Measurements from ENCODE around the gene HBA1.
"Not testable (repeated sequence)": the region's sequence is repeated elsewhere in the genome, so short reads cannot be mapped to it uniquely, and the experiment has no call there.

HBA1 gene

DNA sequence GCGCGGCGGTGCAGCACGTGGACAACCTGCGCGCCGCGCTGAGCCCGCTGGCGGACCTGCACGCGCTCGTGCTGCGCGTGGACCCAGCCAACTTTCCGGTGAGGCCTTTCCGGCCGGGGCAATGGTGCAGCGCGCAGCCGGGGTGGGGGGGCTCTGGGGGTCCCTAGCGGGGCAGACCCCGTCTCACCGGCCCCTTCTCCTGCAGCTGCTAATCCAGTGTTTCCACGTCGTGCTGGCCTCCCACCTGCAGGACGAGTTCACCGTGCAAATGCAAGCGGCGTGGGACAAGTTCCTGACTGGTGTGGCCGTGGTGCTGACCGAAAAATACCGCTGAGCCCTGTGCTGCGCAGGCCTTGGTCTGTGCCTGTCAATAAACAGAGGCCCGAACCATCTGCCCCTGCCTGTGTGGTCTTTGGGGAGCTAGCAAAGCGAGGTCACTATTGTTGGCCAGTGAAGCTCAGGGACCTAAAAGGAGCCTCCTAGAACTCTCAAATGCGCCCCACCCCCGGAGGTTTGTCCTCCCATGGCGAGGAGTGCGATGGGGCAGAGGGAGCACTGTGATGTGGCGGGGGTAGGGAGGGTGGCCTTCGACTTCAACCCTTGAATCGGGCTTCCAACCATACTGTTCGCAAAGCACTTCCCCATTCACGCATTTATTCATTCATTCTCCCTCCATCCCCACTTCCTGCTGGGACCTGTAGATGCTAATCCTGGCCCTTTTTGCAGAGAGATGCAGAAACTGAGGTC, 9.9 kb upstream of the HBA1 start:
- no peaks in the 10 kb centered on the region for H3K9me3 ChIP-seq
- no peak overlapping the region for H3K4me2 ChIP-seq
- no peaks in the 10 kb centered on the region for H3K36me3 ChIP-seq
- no peak overlapping the region for H3K4me3 ChIP-seq
- H3K4me1 ChIP-seq: peaks cover 12% of the 10 kb centered on the region
- H3K9ac ChIP-seq: no peak overlapping the region
- H3K27ac ChIP-seq: no peak overlapping the region
- no peak for TF ChIP-seq Cebpa-rat (IDR thresholded peaks at IDR 0.05)
- peaks cover 58% of the 10 kb centered on the region for H4K20me1 ChIP-seq
- H3K27me3 ChIP-seq: peaks cover 87% of the 10 kb centered on the region

DNA sequence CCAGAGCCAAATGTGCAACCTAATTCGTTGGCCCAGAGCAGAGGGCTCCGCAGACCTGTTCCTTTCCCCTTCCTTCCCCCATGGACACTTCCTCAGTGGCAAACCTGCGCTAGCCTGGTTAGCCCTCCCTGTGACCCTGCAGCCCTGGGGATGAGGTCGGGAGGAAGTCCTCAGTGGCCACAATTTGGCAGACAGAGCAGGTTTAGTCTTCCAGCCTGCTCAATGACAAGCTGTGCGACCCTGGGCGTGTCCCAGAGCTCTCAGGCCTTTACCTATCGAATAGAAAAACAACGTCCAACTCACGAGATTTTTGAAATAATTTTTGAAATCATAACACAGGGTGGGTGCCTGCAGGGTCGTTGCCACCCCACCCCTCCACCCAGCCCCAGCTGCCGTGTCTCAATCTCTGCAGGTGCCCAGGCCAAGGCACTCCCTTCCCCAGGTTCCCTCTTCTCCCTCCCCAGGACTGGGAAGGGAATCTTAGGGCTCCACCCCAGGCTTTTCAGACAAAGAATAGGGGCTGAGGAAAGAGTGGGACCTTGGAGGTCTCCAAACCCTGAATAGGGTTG, 9.3 kb upstream of the HBA1 start:
- H3K4me1 ChIP-seq: peaks cover 12% of the 10 kb centered on the region
- H3K36me3 ChIP-seq: no peaks in the 10 kb centered on the region
- peaks cover 87% of the 10 kb centered on the region for H3K27me3 ChIP-seq
- H3K27ac ChIP-seq: no peak overlapping the region
- H3K9me3 ChIP-seq: no peaks in the 10 kb centered on the region
- no peak overlapping the region for H3K9ac ChIP-seq
- H3K4me3 ChIP-seq: no peak overlapping the region
- TF ChIP-seq Cebpa-rat (IDR thresholded peaks at IDR 0.05): no peak
- H3K4me2 ChIP-seq: no peak overlapping the region
- peaks cover 53% of the 10 kb centered on the region for H4K20me1 ChIP-seq

DNA sequence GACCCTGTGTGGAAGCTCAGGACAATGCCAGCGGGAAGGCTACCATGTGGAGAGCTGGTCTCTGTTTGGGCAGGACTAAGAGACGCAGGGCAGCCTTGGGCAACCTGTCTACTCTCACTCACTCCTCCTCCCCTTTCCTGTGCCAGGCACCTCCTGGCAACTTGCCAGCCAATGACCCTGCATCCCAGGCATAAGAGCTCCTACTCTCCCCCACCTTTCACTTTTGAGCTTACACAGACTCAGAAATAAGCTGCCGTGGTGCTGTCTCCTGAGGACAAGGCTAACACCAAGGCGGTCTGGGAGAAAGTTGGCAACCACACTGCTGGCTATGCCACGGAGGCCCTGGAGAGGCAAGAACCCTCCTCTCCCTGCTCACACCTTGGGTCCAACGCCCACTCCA, 8.1 kb upstream of the HBA1 start:
- Histone ChIP-seq H3K4me3 (no peak overlapping the region), H3K4me2 (no peak overlapping the region), H3K9me3 (no peaks in the 10 kb centered on the region), H4K20me1 (peaks cover 51% of the 10 kb centered on the region), H3K9ac (no peak overlapping the region), H3K36me3 (no peaks in the 10 kb centered on the region), H3K27me3 (peaks cover 82% of the 10 kb centered on the region), H3K27ac (no peak overlapping the region), H3K4me1 (peaks cover 12% of the 10 kb centered on the region)
- TF ChIP-seq Cebpa-rat (IDR thresholded peaks at IDR 0.05): no peak

DNA sequence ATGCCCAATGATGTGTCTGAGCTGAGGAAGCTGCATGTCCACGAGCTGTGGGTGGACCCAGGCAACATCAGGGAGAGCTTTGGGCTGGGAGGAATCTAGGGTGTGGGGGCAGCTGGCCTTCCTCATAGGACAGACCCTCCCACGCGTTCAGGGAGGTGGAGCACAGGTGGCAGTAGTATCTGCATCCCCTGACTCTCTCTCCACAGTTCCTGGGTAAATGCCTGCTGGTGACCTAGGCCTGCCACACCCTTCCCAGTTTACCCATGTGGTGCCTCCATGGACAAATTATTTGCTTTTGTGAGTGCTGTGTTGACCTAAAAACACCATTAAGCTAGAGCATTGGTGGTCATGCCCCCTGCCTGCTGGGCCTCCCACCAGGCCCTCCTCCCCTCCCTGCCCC, 7.5 kb upstream of the HBA1 start:
- H4K20me1 ChIP-seq: peaks cover 52% of the 10 kb centered on the region
- no peak overlapping the region for H3K9ac ChIP-seq
- H3K4me1 ChIP-seq: peaks cover 12% of the 10 kb centered on the region
- H3K27me3 ChIP-seq: peaks cover 84% of the 10 kb centered on the region
- H3K36me3 ChIP-seq: no peaks in the 10 kb centered on the region
- H3K27ac ChIP-seq: no peak overlapping the region
- no peak overlapping the region for H3K4me2 ChIP-seq
- no peak overlapping the region for H3K4me3 ChIP-seq
- H3K9me3 ChIP-seq: no peaks in the 10 kb centered on the region
- no peak for TF ChIP-seq Cebpa-rat (IDR thresholded peaks at IDR 0.05)

DNA sequence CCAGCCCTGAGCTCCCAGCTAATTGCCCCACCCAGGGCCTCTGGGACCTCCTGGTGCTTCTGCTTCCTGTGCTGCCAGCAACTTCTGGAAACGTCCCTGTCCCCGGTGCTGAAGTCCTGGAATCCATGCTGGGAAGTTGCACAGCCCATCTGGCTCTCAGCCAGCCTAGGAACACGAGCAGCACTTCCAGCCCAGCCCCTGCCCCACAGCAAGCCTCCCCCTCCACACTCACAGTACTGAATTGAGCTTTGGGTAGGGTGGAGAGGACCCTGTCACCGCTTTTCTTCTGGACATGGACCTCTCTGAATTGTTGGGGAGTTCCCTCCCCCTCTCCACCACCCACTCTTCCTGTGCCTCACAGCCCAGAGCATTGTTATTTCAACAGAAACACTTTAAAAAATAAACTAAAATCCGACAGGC, 6.4 kb upstream of the HBA1 start:
- H3K4me3 ChIP-seq, H3K9me3 ChIP-seq, H3K27ac ChIP-seq, H3K9ac ChIP-seq, H3K4me2 ChIP-seq, H3K36me3 ChIP-seq: not testable (repeated sequence)
- H4K20me1 ChIP-seq: peaks cover 63% of the 10 kb centered on the region
- peaks cover 11% of the 10 kb centered on the region for H3K4me1 ChIP-seq
- peaks cover 92% of the 10 kb centered on the region for H3K27me3 ChIP-seq

DNA sequence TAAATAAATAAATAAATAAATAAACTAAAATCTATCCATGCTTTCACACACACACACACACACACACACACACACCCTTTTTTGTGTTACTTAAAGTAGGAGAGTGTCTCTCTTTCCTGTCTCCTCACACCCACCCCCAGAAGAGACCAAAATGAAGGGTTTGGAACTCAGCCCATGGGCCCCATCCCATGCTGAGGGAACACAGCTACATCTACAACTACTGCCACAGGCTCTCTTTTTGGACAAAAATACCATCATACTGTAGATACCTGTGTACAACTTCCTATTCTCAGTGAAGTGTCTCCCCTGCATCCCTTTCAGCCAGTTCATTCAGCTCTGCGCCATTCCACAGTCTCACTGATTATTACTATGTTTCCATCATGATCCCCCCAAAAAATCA, 5.7 kb upstream of the HBA1 start:
- H3K27ac ChIP-seq: no peak overlapping the region
- peaks cover 4% of the 10 kb centered on the region for H3K4me1 ChIP-seq
- no peak for TF ChIP-seq Cebpa-rat (IDR thresholded peaks at IDR 0.05)
- no peak overlapping the region for H3K4me2 ChIP-seq
- peaks cover 63% of the 10 kb centered on the region for H4K20me1 ChIP-seq
- no peak overlapping the region for H3K9ac ChIP-seq
- H3K36me3 ChIP-seq: no peaks in the 10 kb centered on the region
- peaks cover 92% of the 10 kb centered on the region for H3K27me3 ChIP-seq
- H3K9me3 ChIP-seq: no peaks in the 10 kb centered on the region
- no peak overlapping the region for H3K4me3 ChIP-seq

DNA sequence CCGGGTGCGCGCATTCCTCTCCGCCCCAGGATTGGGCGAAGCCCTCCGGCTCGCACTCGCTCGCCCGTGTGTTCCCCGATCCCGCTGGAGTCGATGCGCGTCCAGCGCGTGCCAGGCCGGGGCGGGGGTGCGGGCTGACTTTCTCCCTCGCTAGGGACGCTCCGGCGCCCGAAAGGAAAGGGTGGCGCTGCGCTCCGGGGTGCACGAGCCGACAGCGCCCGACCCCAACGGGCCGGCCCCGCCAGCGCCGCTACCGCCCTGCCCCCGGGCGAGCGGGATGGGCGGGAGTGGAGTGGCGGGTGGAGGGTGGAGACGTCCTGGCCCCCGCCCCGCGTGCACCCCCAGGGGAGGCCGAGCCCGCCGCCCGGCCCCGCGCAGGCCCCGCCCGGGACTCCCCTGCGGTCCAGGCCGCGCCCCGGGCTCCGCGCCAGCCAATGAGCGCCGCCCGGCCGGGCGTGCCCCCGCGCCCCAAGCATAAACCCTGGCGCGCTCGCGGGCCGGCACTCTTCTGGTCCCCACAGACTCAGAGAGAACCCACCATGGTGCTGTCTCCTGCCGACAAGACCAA, 4.0 kb upstream of the HBA1 start, which contains the start of gene HBA2:
TSS of gene HBA2 (plus strand) at position 503 of the 568 bp plus-strand sequence. CDS start at position 540, 37 bp downstream.
- H3K9ac ChIP-seq, H3K27ac ChIP-seq, H3K4me1 ChIP-seq, H3K36me3 ChIP-seq, H3K4me2 ChIP-seq, H3K4me3 ChIP-seq, H3K9me3 ChIP-seq: not testable (repeated sequence)
- Histone ChIP-seq H3K27me3 (peaks cover 90% of the 10 kb centered on the region), H4K20me1 (peaks cover 52% of the 10 kb centered on the region)

DNA sequence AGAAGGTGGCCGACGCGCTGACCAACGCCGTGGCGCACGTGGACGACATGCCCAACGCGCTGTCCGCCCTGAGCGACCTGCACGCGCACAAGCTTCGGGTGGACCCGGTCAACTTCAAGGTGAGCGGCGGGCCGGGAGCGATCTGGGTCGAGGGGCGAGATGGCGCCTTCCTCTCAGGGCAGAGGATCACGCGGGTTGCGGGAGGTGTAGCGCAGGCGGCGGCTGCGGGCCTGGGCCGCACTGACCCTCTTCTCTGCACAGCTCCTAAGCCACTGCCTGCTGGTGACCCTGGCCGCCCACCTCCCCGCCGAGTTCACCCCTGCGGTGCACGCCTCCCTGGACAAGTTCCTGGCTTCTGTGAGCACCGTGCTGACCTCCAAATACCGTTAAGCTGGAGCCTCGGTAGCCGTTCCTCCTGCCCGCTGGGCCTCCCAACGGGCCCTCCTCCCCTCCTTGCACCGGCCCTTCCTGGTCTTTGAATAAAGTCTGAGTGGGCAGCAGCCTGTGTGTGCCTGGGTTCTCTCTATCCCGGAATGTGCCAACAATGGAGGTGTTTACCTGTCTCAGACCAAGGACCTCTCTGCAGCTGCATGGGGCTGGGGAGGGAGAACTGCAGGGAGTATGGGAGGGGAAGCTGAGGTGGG, 3.1 kb upstream of the HBA1 start:
- not testable (repeated sequence) for H3K4me3 ChIP-seq, H3K36me3 ChIP-seq, H3K9ac ChIP-seq, H3K27ac ChIP-seq, H3K4me2 ChIP-seq, H3K9me3 ChIP-seq, H3K4me1 ChIP-seq
- Histone ChIP-seq H3K27me3 (peaks cover 90% of the 10 kb centered on the region), H4K20me1 (peaks cover 52% of the 10 kb centered on the region)

DNA sequence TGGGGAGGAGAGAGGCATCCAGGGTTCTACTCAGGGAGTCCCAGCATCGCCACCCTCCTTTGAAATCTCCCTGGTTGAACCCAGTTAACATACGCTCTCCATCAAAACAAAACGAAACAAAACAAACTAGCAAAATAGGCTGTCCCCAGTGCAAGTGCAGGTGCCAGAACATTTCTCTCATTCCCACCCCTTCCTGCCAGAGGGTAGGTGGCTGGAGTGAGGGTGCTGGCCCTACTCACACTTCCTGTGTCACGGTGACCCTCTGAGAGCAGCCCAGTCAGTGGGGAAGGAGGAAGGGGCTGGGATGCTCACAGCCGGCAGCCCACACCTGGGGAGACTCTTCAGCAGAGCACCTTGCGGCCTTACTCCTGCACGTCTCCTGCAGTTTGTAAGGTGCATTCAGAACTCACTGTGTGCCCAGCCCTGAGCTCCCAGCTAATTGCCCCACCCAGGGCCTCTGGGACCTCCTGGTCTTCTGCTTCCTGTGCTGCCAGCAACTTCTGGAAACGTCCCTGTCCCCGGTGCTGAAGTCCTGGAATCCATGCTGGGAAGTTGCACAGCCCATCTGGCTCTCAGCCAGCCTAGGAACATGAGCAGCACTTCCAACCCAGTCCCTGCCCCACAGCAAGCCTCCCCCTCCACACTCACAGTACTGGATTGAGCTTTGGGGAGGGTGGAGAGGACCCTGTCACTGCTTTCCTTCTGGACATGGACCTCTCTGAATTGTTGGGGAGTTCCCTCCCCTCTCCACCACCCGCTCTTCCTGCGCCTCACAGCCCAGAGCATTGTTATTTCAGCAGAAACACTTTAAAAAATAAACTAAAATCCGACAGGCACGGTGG, 2.3 kb upstream of the HBA1 start:
- not testable (repeated sequence) for H3K27ac ChIP-seq, H3K4me2 ChIP-seq, H3K9ac ChIP-seq, H3K9me3 ChIP-seq, H3K36me3 ChIP-seq, H3K4me3 ChIP-seq, H3K4me1 ChIP-seq
- H3K27me3 ChIP-seq: peaks cover 90% of the 10 kb centered on the region
- peaks cover 51% of the 10 kb centered on the region for H4K20me1 ChIP-seq

Measured in BLaER1 (cell line).